Stromal cell of bone marrow (primary cell): ENCODE measurements around the gene CACNA1G.

Experiments
- DNase-seq: peaks from one replicate; pipeline ENCODE4 v3.0.0-alpha.2; 2012; ENCODE audit warnings: low read depth

CACNA1G gene

DNA sequence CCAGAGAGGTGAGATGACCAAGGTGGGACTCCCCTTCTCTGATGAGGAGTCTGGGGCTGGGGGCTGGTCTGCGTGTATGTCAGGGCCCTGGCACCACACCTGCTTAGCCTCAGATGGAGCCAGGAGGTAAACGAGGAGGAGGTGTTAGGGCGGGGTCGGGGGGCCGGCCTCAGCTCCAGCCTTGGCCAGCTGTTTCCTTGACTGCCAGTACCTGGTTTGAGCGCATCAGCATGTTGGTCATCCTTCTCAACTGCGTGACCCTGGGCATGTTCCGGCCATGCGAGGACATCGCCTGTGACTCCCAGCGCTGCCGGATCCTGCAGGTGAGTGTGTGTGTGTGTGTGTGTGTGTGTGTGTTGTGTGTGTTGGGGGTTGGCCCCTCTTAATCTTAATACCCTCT, 8.1 kb downstream of the CACNA1G start:
- no peak for DNase-seq

GRCh38 chr17:50569592-50569991, 9.1 kb downstream of the CACNA1G start:
- no peak for DNase-seq

DNA sequence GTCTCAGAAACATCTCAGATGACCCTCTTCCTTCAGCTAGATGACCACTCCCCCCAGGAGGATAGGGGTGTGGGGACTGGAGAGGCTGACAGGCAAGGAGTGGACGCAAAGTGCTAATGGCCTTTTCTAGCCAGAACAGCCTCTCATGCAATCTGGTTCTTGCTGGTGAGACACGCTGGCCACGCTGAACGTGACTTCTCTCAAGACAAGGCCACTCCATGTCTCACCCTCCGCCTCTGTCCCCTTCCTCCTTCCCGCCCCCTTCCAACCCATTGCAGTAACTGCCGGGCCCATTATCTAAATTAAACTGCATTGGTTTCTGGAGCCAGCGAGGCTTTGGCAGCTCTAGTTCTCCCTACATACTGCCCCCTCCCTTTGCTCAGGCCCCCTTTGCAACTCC, 9.5 kb downstream of the CACNA1G start:
- no peak for DNase-seq

DNA sequence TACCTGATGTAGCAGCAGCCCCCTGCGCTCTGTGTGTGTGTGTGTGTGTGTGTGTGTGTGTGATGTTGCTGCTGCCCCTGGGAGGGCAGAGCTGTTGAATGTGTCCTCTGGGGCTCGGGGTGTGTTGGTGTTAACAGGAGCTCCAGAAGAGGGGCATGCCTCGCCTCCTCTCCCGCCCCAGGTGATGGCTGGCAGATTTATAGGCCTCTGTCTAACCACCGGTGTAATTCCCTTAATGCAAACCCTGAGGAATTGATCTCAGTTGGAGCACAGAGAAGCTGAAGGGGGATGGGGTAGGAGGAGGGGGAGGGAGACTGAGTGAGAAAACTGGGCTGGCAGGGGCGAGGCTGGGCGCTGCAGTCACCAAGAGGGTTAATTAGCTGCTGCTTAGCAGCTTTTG, 10.0 kb downstream of the CACNA1G start:
- DNase-seq, result no peak

- DNase-seq, result no peak
These were observed 11.2 kb downstream of the CACNA1G start for GRCh38 chr17:50571681-50572080.

- DNase-seq, result no peak
These were observed 12.0 kb downstream of the CACNA1G start for GRCh38 chr17:50572541-50572940.

DNA sequence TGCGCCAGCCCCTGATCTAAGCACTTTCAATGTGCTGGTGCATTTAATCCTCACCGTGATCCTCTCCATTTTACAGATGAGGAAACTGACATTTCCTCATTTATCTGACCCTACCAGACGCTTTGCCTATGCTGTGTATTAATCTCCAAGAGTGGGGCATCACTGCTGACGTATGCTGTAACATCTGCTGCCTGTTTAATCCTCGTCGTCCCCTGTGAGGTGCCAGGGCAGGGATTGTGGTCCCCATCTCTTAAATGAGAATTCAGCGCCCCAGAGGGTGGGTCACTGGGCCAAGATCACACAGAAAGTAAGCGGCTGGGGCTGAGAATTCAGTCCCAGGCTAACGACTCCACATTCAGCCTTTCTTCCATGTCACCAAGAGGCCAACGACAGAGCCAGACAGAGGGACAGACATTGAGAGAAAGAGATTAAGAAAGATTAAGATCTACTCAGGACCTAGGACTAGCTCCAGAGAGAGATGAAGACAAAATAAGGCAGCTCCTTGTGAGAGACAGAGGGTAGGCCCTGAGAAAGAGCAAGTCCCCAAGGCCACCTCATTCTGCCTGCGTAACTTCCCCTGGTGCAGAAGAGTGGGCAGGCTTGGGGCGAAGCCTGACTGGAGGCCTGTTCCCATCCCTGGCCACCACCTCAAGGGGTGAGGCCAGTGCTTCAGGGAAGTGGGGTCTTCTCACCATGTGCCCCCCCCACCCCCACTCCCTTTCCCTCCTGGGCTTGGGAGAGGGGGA, 13.5 kb downstream of the CACNA1G start:
- no peak for DNase-seq

- no peak for DNase-seq
These were observed 15.2 kb downstream of the CACNA1G start for GRCh38 chr17:50575581-50576210.

- DNase-seq, result no peak
These were observed 16.3 kb downstream of the CACNA1G start for GRCh38 chr17:50576864-50577263.

DNA sequence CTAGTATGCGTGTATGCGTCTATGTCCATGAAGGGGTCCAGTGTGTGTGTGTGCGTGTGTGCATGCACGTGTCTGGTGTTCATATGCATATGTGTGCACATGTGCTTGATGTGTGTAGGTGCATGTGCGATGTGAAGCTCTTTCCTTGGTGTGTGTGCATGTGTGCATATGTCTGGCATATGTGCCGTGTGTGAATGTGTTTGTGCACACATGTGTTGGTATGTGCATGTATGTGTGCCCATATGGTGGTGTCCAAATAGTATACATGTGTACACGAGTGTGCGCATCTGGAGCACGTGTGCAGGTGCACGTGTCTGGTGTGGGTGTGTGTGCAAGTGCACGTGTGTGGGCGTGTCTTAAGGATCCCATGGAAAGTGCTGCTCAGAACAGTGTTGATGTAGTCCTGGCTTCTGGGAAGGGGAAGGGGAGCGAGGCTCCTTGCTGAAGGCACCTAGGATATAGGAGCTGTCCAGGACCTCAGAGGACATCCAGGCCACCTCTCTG, 17.0 kb downstream of the CACNA1G start:
- no peak for DNase-seq

DNA sequence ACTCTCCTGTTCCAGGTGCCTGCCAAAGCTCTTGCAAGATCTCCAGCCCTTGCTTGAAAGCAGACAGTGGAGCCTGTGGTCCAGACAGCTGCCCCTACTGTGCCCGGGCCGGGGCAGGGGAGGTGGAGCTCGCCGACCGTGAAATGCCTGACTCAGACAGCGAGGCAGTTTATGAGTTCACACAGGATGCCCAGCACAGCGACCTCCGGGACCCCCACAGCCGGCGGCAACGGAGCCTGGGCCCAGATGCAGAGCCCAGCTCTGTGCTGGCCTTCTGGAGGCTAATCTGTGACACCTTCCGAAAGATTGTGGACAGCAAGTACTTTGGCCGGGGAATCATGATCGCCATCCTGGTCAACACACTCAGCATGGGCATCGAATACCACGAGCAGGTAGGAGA, 17.7 kb downstream of the CACNA1G start:
- no peak for DNase-seq

GRCh38 chr17:50579399-50579798, 18.9 kb downstream of the CACNA1G start:
- DNase-seq, result no peak

GRCh38 chr17:50580646-50581045, 20.1 kb downstream of the CACNA1G start:
- DNase-seq, result no peak

DNA sequence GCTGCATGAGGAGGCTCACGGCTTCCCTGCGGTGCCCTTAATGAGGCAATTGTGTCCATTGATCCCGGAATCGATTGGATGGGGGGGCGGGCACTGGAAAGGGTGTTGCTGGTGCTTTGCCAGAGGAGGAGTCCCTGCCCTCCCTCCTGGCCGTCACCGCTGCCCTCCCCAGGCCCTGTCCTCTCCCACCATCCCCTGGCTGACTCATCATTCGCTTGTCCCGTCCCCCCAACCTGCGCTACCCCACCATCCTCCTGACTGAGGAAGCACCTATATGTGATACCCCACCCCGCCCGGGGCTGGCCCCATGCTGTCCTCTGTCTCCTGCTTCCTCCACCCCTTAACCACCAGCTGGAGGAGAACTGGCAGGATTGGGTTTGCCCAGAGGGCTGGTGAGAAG, 20.8 kb downstream of the CACNA1G start:
- DNase-seq, result no peak

GRCh38 chr17:50582741-50583140, 22.2 kb downstream of the CACNA1G start:
- DNase-seq, result no peak

DNA sequence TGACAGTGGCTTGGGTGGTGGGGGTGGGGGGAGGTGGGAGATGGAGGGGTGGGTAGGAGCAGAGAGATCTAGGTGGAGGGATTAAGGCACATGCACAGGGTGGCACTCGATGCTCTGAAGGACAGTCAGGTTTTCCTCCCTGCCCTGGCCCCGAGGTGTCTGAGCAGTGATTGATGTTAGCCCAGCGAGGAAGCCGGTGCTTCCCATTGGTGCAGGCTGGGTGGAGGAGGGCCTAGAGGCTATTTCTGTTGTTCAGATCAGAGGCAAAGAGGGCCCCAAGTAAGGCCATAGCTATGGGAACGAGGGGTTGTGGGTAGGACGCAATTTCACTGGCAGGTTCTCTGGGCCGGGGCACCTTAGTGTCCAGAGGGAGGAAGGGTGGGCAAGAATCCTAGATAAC, 23.1 kb downstream of the CACNA1G start:
- no peak for DNase-seq

DNA sequence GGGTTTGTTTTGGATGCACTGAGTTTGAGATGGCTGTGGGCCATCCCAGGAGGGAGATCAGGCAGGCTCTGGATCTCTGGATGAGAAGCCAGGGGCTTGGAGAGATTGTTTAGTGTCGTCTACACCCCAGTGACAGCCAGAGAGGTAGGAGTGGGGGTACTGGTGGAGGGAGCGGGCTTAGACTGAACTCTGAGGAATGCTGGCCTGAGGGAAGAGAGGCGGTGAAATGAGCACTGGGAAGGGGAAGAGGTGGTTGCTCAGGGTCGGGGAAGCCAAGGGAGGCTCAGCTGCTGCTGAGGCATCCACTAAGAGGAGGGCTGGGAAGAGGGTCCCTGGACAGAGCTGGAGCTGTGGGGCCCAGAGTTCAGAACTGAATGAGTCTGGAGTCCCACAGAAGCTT, 23.6 kb downstream of the CACNA1G start:
- no peak for DNase-seq

DNA sequence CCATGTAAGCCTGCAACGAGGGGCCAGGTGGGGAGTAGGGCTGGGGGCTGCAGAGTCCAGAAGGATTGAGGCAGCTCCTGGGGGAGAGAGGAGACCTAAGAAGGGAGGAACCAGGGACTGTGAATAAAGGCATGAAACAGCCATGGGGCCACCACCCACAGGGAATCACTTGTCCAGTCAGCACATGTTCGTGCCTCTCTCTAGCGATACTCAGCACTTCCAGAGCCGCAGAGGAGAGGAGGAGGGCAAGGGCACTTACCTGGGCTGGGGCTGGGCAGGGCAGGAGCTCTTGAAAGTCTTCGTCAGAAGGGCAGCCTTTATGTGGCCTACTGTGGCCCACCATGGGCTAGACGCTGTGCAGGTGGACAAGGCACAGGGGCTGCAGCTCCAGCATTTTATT, 24.2 kb downstream of the CACNA1G start:
- DNase-seq, result no peak

- no peak for DNase-seq
These were observed 24.8 kb downstream of the CACNA1G start for GRCh38 chr17:50585346-50585745.

- no peak for DNase-seq
These were observed 25.4 kb downstream of the CACNA1G start for GRCh38 chr17:50585891-50586290.

- DNase-seq, result no peak
These were observed 26.1 kb downstream of the CACNA1G start for GRCh38 chr17:50586421-50587247.

- no peak for DNase-seq
These were observed 27.1 kb downstream of the CACNA1G start for GRCh38 chr17:50587571-50587970.
